Panc1 (cell line): ENCODE results near the gene TMEM131L.

Source experiments
- CTCF ChIP-seq: fragments of 450-650 bp; IDR thresholded peaks from 2 replicates; pipeline ENCODE4 v1.5.1; 2017; ENCODE audit warnings: mild to moderate bottlenecking
- POLR2AphosphoS5 ChIP-seq: IDR thresholded peaks from 2 replicates; pipeline ENCODE4 v1.6.1; 2012; ENCODE audit warnings: mild to moderate bottlenecking, low read depth, low read length, moderate library complexity
- REST ChIP-seq, 2 experiments: IDR thresholded peaks; 2 replicates each; pipeline ENCODE4 v1.6.1; 2011 to 2012; ENCODE audit warnings: low read depth in 2 of 2, control low read depth in 1 of 2, low read length in 1 of 2, mild to moderate bottlenecking in 1 of 2, moderate library complexity in 1 of 2; ENCODE audit not compliant: insufficient read depth in 1 of 2
- SIN3A ChIP-seq: IDR thresholded peaks from 2 replicates; pipeline ENCODE4 v1.6.1; 2012; ENCODE audit warnings: low read depth, mild to moderate bottlenecking, low read length, moderate library complexity, borderline replicate concordance; ENCODE audit not compliant: insufficient read depth
- TCF7L2 ChIP-seq: IDR thresholded peaks from 2 replicates; pipeline ENCODE4 v1.6.1; 2011; ENCODE audit warnings: mild to moderate bottlenecking, low read depth, low read length, inconsistent platforms

- TF ChIP-seq CTCF: no peak
- TF ChIP-seq SIN3A: no peak
- no peak for TF ChIP-seq REST (IDR thresholded peaks at IDR 0.05; ENCODE audit: insufficient read depth in 1 of 2, low read depth in 2 of 2, low read length in 1 of 2)
- no peak for TF ChIP-seq TCF7L2
- TF ChIP-seq POLR2AphosphoS5: no peak
Measured at GRCh38 chr4:153524682-153525081, 58.5 kb downstream of the TMEM131L start.
